Activated naive CD8-positive, alpha-beta T cell (primary cell): ENCODE results near the gene TMEM250.
"Not testable (repeated sequence)": the region's sequence is repeated elsewhere in the genome, so short reads cannot be mapped to it uniquely, and the experiment has no call there.

Experiments
- H3K27ac Mint-ChIP-seq: one replicate; pipeline ENCODE4 v1.8.0; 2021; ENCODE audit warnings: mixed read lengths
- H3K27me3 Mint-ChIP-seq: one replicate; pipeline ENCODE4 v1.8.0; 2021; ENCODE audit warnings: mixed read lengths
- H3K36me3 Mint-ChIP-seq: one replicate; pipeline ENCODE4 v1.8.0; 2021; ENCODE audit warnings: mixed read lengths
- H3K4me1 Mint-ChIP-seq: one replicate; pipeline ENCODE4 v1.8.0; 2021; ENCODE audit warnings: low read depth, mixed read lengths
- H3K4me3 Mint-ChIP-seq: one replicate; pipeline ENCODE4 v1.8.0; 2021; ENCODE audit warnings: mild to moderate bottlenecking, mixed read lengths
- H3K9me3 Mint-ChIP-seq: one replicate; pipeline ENCODE4 v1.8.0; 2021; ENCODE audit warnings: low read depth, mixed read lengths

Gene TMEM250

DNA sequence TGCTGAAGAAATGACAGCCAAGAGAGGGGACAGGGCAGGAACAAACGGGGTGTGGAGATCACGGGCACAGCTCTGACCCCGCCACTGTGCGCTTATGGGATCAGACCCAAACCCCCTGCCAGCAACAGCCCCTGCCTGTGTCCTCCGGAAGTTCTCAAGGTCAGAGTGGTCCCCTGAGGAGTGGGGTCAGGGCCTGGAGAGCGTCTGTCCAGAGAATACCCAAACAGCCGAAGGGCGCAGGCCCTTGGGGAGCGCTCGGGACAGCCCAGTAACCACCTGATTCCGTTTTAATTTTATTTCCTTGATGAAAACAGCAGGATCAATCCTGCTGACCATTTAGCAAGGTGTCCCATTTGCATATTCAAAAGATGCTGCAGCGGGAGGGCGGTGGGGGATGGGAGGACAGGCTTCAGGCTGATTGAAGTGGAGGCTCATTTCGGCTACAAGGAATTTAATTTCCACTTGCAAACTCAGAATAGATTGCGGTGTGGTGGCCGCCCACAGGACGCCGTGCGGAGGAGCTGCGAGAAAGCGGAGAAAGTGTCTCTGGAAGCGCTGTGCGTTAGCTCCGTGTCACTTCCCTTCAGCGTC is 32.6 kb upstream of the TMEM250 start:
- H3K27ac Mint-ChIP-seq: no peak overlapping the region
- H3K4me3 Mint-ChIP-seq: no peak overlapping the region
- no peaks in the 10 kb centered on the region for H3K4me1 Mint-ChIP-seq
- no peaks in the 10 kb centered on the region for H3K9me3 Mint-ChIP-seq
- H3K27me3 Mint-ChIP-seq: peaks cover 2% of the 10 kb centered on the region
- H3K36me3 Mint-ChIP-seq: no peaks in the 10 kb centered on the region

DNA sequence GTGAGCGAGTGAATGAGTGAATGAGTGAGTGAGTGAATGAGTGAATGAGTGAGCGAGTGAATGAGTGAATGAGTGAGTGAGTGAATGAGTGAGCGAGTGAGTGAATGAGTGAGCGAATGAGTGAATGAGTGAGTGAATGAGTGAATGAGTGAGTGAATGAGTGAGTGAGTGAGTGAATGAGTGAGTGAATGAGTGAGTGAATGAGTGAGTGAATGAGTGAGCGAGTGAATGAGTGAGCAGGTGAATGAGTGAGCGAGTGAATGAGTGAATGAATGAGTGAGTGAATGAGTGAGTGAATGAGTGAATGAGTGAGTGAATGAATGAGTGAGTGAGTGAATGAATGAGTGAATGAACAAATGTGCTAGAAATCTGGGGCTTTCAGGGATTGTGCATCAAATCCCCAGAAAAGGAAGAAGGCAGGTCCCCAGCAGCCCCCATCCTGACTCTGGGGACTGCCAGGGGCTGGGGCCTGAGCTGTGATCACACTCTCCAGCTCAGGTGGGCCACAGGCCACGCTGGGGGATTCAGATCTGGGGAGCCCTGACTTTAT is 32.1 kb upstream of the TMEM250 start:
- not testable (repeated sequence) for H3K27me3 Mint-ChIP-seq, H3K9me3 Mint-ChIP-seq, H3K4me1 Mint-ChIP-seq, H3K36me3 Mint-ChIP-seq, H3K4me3 Mint-ChIP-seq, H3K27ac Mint-ChIP-seq

DNA sequence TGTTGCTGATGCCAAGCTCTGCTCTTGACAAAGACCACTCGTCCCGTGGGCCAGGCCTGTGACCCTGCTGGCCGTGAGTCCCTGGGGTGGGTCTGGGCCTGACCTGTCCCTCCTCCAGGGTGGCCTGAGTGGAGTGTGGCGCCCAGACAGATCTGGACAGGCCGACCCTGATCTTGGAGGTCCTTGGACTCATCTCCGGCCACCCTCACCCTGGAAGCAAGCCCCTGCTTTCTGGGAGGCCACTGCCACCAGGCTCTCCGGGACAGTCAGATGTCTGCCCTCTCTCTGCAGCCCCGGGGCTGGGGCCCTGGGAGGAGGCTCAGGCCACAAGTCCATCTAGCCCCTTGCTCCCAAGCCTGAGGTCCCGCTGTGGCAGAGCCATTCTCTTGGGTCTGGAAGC is 31.2 kb upstream of the TMEM250 start:
- no peaks in the 10 kb centered on the region for H3K4me1 Mint-ChIP-seq
- no peak overlapping the region for H3K27ac Mint-ChIP-seq

DNA sequence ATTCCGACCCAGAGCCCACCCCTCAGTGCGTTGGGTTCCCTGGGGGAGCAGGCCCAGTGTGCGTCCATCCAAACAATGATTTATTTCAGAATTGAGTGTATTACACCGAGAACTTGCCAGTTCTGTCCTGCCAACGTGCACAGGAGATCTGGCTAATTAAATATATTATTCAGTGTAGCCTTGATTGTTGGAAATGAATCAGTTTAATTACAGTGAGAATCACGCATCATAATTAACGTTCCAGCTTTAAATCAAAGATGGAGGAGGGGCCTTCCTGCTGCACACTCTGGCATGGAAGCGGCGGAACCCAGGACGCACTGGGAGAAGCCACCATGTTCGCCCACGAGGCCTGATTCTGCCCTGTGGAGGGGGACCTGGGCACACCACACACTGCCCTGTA is 30.7 kb upstream of the TMEM250 start:
- H3K9me3 Mint-ChIP-seq: no peaks in the 10 kb centered on the region
- H3K27me3 Mint-ChIP-seq: no peaks in the 10 kb centered on the region
- no peaks in the 10 kb centered on the region for H3K4me1 Mint-ChIP-seq
- no peak overlapping the region for H3K27ac Mint-ChIP-seq
- H3K4me3 Mint-ChIP-seq: no peak overlapping the region
- no peaks in the 10 kb centered on the region for H3K36me3 Mint-ChIP-seq

More for the DNA sequence above, 31.2 kb upstream of the TMEM250 start:
- no peaks in the 10 kb centered on the region for H3K9me3 Mint-ChIP-seq
- H3K4me3 Mint-ChIP-seq: no peak overlapping the region
- no peaks in the 10 kb centered on the region for H3K36me3 Mint-ChIP-seq
- no peaks in the 10 kb centered on the region for H3K27me3 Mint-ChIP-seq

DNA sequence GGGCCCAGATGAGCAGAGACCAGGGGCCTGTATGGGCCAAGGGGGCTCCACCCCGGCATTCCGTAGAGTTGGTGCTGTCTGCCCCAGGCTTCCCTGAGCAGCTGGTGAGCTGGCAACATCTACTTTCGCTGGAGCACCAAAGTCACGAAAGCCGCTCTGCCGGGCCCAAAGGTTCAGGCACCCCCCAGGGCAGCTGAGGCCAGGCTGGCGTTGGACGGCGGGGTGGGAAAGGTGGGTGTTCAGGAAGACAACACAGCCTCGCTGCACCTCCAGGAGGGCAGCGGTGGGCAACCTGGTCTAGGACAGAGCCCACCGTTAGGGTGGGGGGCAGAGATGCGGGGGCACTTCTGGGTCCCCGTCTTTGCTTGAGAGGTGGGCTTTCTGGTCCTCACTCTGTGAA is 30.1 kb upstream of the TMEM250 start:
- no peaks in the 10 kb centered on the region for H3K36me3 Mint-ChIP-seq
- no peaks in the 10 kb centered on the region for H3K27me3 Mint-ChIP-seq
- H3K9me3 Mint-ChIP-seq: no peaks in the 10 kb centered on the region
- no peak overlapping the region for H3K27ac Mint-ChIP-seq
- H3K4me3 Mint-ChIP-seq: no peak overlapping the region
- no peaks in the 10 kb centered on the region for H3K4me1 Mint-ChIP-seq

DNA sequence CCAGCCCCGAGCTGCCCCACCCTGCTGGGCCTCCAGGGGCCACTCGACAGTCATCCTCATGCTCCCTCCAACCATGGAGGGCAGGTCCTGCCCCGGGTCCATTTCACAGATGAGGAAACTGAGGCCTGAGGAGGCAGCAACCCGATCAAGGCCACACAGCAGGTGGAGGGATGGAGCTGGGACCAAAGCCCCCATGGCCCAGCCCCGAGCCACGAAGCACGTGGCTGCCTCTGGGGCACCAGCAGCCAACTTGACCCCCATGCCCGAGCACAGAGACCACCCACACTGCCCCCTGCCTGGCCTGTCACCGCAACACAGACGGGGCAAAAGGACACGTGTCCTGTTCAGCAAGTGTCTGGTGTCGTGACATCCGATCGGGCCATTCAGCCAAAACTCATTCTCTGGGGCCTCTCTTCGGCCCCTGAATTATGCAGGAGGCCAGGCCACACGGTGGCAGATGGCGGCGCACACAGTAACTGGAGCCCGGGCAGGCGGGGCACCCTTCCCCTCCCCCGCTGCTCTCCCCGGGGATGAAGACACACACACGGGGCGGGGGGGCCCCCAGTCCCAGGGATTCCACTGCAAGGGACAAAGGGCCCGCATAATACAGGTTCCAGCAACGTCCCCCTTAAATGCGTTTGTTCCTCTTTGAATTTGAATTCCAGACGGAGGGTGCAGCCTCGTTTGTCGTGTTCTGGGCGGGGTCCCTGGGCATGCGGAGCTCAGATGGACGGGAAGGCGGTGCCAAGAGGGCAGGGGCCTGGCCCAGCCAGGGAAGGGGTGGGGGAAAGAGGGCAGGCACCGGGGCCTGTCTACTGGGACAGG is 29.4 kb upstream of the TMEM250 start:
- no peaks in the 10 kb centered on the region for H3K36me3 Mint-ChIP-seq
- no peak overlapping the region for H3K27ac Mint-ChIP-seq
- no peaks in the 10 kb centered on the region for H3K4me1 Mint-ChIP-seq
- H3K9me3 Mint-ChIP-seq: no peaks in the 10 kb centered on the region
- no peaks in the 10 kb centered on the region for H3K27me3 Mint-ChIP-seq
- no peak overlapping the region for H3K4me3 Mint-ChIP-seq

DNA sequence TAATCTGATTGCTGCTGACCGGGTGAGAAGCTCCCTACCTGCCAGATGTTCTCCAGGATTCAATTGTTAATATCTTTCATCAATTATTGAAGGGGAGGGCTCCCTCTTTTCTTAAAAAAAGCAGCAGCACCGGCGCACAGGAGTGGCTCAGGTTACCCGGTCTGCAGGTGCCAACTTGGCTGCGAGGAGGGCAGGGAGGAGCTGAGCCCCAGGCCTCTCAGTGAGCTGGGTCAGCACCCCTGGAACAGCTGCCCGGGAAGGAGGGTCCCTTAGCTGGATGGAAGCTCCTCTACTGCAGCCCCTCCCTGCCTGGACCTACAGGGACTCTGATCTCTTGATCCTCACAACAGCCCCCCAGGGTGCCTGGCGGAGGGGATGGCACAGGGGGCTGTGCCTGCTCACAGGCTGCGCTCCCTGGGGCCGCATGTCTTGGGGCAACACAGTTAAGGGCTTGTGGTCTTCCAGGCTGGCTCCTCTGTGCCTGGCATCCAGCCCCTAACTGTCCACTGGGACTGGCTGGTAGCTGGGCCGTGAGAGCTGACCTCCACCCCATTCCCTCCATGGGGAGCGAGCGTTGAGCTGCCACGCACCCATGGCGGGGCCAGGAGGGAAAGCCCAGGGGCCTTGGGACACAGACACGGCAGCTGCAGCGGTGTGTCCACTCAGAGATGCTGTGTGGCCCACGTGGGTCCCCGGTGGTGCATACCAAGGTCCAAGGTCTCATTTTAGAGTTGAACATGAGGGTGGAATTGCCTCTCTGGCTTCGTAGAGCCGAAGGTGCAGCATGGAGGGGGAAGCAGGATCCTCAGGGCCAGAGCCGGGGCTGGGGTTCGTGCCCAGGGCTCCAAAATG is 28.6 kb upstream of the TMEM250 start:
- H3K27ac Mint-ChIP-seq: no peak overlapping the region
- no peaks in the 10 kb centered on the region for H3K9me3 Mint-ChIP-seq
- H3K36me3 Mint-ChIP-seq: no peaks in the 10 kb centered on the region
- H3K4me1 Mint-ChIP-seq: no peaks in the 10 kb centered on the region
- H3K27me3 Mint-ChIP-seq: no peaks in the 10 kb centered on the region
- no peak overlapping the region for H3K4me3 Mint-ChIP-seq

DNA sequence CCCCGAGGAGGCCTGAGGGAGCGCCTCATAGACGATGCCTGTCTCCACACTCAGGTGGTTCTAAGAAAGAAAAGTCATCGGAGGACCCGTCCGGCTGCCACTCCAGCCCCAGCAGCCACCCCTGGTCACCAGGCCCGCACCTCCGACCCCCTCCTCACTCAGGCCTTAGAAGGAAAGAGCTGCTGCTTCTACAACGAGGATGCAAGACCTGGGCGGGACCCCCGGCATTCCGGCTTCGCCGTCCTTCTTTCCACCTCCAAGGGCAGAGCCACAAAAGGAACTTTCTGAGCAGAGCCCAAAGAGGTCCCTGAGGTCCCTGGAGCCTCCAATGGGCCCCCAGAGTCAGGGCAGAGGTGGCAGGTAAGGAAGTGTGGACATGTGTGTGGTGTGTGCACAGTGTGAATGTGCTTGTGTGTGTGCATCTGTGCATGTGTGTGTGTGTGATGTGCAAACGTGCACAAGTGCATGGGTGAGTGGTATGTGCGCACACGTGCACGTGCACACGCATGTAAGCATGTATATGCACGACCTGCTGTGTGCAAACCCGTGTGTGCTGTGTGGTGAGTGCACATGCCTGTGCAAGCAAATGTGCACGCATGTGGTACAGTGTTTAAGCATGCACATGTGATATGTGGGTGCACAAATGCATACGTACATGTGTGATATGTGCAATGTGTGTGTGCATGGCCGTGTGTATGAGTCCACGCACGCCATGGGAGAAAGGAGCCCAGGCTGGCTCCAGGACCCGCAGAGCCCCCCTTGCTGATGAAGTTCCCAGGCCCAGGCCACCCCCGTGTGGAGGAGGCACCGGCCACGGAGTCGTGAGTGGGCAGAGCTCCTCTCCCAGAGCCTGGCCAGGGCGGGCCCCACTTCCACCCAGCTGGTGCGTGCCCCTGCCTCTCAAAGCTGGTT is 27.7 kb upstream of the TMEM250 start:
- H3K27me3 Mint-ChIP-seq: no peaks in the 10 kb centered on the region
- H3K36me3 Mint-ChIP-seq: no peaks in the 10 kb centered on the region
- no peaks in the 10 kb centered on the region for H3K9me3 Mint-ChIP-seq
- H3K4me3 Mint-ChIP-seq: no peak overlapping the region
- H3K4me1 Mint-ChIP-seq: no peaks in the 10 kb centered on the region
- no peak overlapping the region for H3K27ac Mint-ChIP-seq

DNA sequence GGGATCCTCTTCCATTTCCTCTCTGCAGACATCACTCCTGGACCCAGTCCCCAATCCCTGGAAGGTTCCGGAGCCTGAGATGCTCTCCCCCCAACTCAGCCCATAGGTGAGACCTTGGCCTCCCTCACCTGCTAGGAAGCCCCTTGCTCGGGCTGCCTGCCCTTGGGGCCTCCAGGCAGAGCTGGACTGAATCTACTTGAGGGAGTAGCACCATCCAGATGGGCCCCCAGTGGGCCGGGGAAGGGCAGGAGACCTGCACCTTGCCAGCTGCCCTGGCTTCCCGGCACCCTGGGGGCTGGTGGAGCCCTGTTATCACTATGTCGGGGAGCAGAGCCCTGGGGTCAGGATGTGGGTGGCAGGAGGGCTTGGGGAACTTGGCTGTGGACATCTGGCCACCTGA is 26.9 kb upstream of the TMEM250 start:
- Mint-ChIP-seq H3K9me3 (no peaks in the 10 kb centered on the region), H3K4me1 (no peaks in the 10 kb centered on the region), H3K27me3 (no peaks in the 10 kb centered on the region), H3K36me3 (no peaks in the 10 kb centered on the region), H3K27ac (no peak overlapping the region), H3K4me3 (no peak overlapping the region)

DNA sequence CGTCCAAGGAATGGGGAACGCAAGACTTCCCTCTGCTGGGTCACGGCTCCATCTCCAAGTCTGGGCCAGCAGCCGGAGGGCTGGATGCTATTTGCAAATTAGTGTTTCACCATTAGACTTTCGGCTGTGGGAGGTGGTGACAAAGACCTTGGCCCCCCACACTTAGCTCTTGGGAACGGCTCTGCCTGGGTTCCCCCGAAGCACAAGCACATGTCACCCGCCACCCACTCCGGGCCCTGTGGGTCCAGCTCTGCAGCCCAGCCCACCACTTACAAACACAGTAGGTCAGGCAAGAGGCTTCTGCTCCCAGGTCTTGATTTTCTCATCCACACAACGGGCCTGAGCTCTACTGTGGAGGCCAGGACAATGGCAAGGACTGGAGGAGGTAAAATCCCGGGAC is 25.8 kb upstream of the TMEM250 start:
- no peaks in the 10 kb centered on the region for H3K27me3 Mint-ChIP-seq
- H3K4me1 Mint-ChIP-seq: no peaks in the 10 kb centered on the region
- no peak overlapping the region for H3K4me3 Mint-ChIP-seq
- no peaks in the 10 kb centered on the region for H3K36me3 Mint-ChIP-seq
- H3K9me3 Mint-ChIP-seq: no peaks in the 10 kb centered on the region
- H3K27ac Mint-ChIP-seq: no peak overlapping the region

DNA sequence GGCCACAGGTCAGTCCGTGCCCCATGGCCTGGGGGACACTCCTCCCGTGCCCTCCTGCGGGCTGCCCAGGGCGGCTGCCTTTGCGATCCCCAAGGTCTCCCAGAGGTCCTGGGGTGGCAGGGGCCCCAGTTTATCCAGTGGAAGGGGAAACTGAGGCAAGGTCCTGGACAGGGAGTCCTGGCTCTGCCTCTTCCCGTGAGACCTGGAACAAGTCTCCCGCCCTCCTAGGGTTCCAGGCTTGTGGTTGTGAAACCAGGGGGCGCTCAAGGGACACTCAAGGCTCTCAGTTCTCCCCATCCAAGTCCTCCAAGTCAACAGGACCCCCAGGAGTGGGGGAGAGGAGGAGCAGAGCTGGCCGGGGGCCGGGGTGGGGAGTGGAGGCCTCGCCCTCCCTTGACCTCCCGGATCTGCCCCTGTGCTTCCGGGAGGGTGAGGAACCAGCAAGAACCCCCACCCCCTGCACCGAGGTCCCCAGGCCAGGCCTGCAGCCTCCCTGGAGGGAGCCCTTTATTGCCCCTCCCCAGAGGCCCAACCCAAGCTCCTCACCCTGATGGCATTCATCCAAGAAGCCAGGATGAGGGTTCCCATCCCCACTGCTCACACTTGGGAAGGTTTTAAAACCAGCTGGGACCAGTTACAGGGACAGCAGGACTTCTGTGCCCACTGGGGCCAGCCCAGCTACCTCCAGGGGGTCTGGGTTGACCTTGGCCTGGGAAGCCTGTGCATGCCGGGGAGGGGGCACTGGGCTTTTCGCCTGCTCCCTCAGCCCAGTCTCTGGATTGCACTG is 24.7 kb upstream of the TMEM250 start:
- Mint-ChIP-seq H3K4me1 (no peaks in the 10 kb centered on the region), H3K27me3 (peaks cover 4% of the 10 kb centered on the region), H3K9me3 (no peaks in the 10 kb centered on the region), H3K36me3 (no peaks in the 10 kb centered on the region), H3K27ac (no peak overlapping the region), H3K4me3 (no peak overlapping the region)

DNA sequence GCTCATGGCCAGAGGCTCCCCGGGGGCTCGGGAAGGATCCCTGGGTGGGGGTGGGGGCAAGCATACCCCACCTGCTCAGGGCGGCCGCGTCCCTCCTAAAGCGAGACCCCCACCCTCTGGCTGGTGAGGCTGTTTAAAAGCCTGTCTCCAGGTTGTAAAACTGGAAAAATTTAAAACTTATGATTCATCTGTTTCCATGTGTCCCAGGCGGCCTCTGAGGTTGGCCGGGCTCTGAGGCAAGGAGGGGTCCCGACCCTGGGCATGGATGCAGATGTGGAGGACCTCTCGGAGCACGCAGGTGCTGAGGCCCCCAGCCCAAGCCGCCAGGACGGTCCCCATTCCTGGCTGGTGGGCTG is 24.2 kb upstream of the TMEM250 start:
- Mint-ChIP-seq H3K4me3 (no peak overlapping the region), H3K27me3 (peaks cover 4% of the 10 kb centered on the region), H3K36me3 (no peaks in the 10 kb centered on the region), H3K27ac (no peak overlapping the region), H3K9me3 (no peaks in the 10 kb centered on the region), H3K4me1 (no peaks in the 10 kb centered on the region)

DNA sequence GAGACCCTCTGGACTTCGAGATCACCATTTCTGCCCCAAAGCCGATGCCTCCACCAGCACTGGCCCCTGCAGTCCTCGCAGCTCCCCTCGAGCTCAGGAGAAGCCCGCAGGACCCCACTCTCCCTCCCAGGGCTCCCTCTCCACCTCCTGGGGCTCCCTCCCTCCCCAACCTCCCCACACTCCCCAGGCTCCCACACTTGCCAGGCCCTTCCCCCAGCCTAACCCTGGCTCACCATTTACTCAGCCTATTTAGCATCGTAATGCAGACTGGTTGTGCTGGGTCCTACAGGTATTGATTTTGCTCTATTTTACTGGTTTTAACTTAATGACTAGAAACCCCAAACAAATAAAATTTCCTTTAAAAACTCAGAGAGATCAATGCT is 23.7 kb upstream of the TMEM250 start:
- no peaks in the 10 kb centered on the region for H3K36me3 Mint-ChIP-seq
- H3K4me1 Mint-ChIP-seq: no peaks in the 10 kb centered on the region
- H3K9me3 Mint-ChIP-seq: no peaks in the 10 kb centered on the region
- no peak overlapping the region for H3K4me3 Mint-ChIP-seq
- peaks cover 4% of the 10 kb centered on the region for H3K27me3 Mint-ChIP-seq
- H3K27ac Mint-ChIP-seq: no peak overlapping the region
